IPS-20b (cell line): ENCODE measurements around the gene ZNF280C.

ENCODE experiments used
- H3K27ac ChIP-seq: one replicate; pipeline ENCODE4 v1.5.1; 2013; ENCODE audit warnings: low read length
- H3K27me3 ChIP-seq: 2 replicates; pipeline ENCODE4 v1.6.1; 2013; ENCODE audit warnings: mild to moderate bottlenecking, low read length, inconsistent platforms; ENCODE audit not compliant: insufficient read depth
- H3K36me3 ChIP-seq: 2 replicates; pipeline ENCODE4 v1.6.1; 2013; ENCODE audit warnings: low read depth, mild to moderate bottlenecking, inconsistent platforms, low read length, moderate library complexity; ENCODE audit not compliant: insufficient read depth
- H3K4me1 ChIP-seq: 2 replicates; pipeline ENCODE4 v1.6.1; 2013; ENCODE audit warnings: mild to moderate bottlenecking, control low read depth, inconsistent platforms, low read length, moderate library complexity; ENCODE audit not compliant: insufficient read depth
- H3K4me3 ChIP-seq: 2 replicates; pipeline ENCODE4 v1.5.1; 2013; ENCODE audit warnings: mild to moderate bottlenecking, low read length, inconsistent platforms
- H3K9ac ChIP-seq: 2 replicates; pipeline ENCODE4 v1.6.1; 2013; ENCODE audit warnings: low read depth, mild to moderate bottlenecking, inconsistent platforms, low read length, moderate library complexity
- H3K9me3 ChIP-seq: 2 replicates; pipeline ENCODE4 v1.6.1; 2013; ENCODE audit warnings: mild to moderate bottlenecking, low read depth, low read length, inconsistent platforms; ENCODE audit not compliant: insufficient read depth

Gene ZNF280C

GRCh38 chrX:130159776-130160175 is 108.9 kb downstream of the ZNF280C start:
- Histone ChIP-seq H3K4me1 (no peaks in the 10 kb centered on the region), H3K27ac (no peak overlapping the region), H3K9me3 (no peaks in the 10 kb centered on the region), H3K36me3 (peaks cover 12% of the 10 kb centered on the region; the same call in 1 of the 2 replicates), H3K9ac (no peak overlapping the region), H3K4me3 (no peak overlapping the region), H3K27me3 (no peaks in the 10 kb centered on the region)

- Histone ChIP-seq H3K4me1 (no peaks in the 10 kb centered on the region), H3K27me3 (no peaks in the 10 kb centered on the region), H3K9ac (no peak overlapping the region), H3K27ac (no peak overlapping the region), H3K4me3 (no peak overlapping the region), H3K9me3 (no peaks in the 10 kb centered on the region), H3K36me3 (peaks cover 15% of the 10 kb centered on the region; the same call in 1 of the 2 replicates)
These were observed 110.4 kb downstream of the ZNF280C start for GRCh38 chrX:130158311-130158710.

- Histone ChIP-seq H3K9me3 (no peaks in the 10 kb centered on the region), H3K9ac (no peak overlapping the region), H3K4me3 (no peak overlapping the region), H3K36me3 (peaks cover 15% of the 10 kb centered on the region; the same call in 1 of the 2 replicates), H3K27ac (no peak overlapping the region), H3K27me3 (no peaks in the 10 kb centered on the region), H3K4me1 (no peaks in the 10 kb centered on the region)
These were observed 113.1 kb downstream of the ZNF280C start for GRCh38 chrX:130155564-130155963.
